Epithelial cell of esophagus (primary cell): Measurements from ENCODE around the gene FNTB.

Experiments
- DNase-seq: peaks from one replicate; pipeline ENCODE4 v3.0.0; 2010; ENCODE audit warnings: low read depth
- H3K4me3 ChIP-seq: 2 replicates; pipeline ENCODE4 v1.5.1; 2011; ENCODE audit warnings: mild to moderate bottlenecking, low read length, control low read depth
- TF ChIP-seq, protein P1 (sequence below): IDR thresholded peaks from 2 replicates; pipeline ENCODE4 v1.5.1; 2011; ENCODE audit warnings: low read depth, mild to moderate bottlenecking, low read length, control low read depth, inconsistent platforms; ENCODE audit not compliant: insufficient read depth; ENCODE audit errors: missing control alignments

Gene FNTB

GRCh38 chr14:64942531-64943111 is 44.1 kb upstream of the FNTB start, which contains the start of gene GPX2:
Gene GPX2, minus strand, starts transcription at chr14:64942745. Its CDS starts 19 bp downstream, at chr14:64942726.
- DNase-seq: peak; percentile 89
- H3K4me3 ChIP-seq: no peak within 1 kb of the TSS
- TF ChIP-seq, protein P1, sequence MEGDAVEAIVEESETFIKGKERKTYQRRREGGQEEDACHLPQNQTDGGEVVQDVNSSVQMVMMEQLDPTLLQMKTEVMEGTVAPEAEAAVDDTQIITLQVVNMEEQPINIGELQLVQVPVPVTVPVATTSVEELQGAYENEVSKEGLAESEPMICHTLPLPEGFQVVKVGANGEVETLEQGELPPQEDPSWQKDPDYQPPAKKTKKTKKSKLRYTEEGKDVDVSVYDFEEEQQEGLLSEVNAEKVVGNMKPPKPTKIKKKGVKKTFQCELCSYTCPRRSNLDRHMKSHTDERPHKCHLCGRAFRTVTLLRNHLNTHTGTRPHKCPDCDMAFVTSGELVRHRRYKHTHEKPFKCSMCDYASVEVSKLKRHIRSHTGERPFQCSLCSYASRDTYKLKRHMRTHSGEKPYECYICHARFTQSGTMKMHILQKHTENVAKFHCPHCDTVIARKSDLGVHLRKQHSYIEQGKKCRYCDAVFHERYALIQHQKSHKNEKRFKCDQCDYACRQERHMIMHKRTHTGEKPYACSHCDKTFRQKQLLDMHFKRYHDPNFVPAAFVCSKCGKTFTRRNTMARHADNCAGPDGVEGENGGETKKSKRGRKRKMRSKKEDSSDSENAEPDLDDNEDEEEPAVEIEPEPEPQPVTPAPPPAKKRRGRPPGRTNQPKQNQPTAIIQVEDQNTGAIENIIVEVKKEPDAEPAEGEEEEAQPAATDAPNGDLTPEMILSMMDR: no peak

DNA sequence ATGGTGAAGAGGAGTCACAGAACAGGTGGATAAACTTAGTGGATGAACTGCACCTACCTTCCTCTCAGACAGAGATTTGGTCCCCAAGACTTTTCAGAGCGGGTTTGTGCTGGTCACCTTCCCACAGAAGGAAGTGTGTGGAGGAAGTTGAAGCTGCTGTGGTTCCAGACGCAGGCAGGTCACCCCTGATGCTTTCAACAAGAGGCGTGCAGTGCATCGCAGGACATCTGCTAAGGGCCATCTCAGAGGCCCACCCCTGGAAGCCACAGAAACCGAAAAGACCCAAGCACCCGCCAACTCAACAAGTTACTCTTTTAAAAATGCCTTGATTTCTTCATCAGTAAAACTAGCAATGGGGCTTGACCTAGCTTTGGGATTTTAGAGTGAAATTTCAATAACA is 43.1 kb upstream of the FNTB start:
- TF ChIP-seq, protein P1: no peak
- DNase-seq: no peak
- H3K4me3 ChIP-seq: no peak overlapping the region

DNA sequence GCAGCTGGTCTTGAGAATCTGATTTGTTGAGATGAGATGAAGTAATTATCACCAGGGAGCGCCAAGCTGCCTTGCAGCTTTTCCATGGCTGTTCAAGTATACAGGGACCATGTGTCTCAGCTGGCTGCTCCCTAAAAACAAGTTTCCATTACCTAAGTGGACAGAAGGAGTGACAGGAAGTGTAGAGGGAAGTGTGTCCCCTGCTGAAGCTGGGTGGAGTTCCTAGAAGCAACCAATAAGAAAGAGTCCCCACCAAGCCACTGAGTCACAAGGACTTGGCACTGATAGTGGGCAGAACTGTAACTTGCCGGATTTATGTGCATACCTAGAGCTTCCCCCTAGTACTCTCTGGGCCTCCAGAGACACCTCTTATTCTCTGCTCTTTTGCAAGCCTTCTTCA is 42.7 kb upstream of the FNTB start:
- no peak for DNase-seq
- H3K4me3 ChIP-seq: no peak overlapping the region
- TF ChIP-seq, protein P1: no peak

GRCh38 chr14:64944861-64945260 is 41.8 kb upstream of the FNTB start:
- no peak for DNase-seq
- TF ChIP-seq, protein P1: no peak
- H3K4me3 ChIP-seq: no peak overlapping the region

- no peak for DNase-seq
- TF ChIP-seq, protein P1: no peak
- H3K4me3 ChIP-seq: no peak overlapping the region
These were observed 41.1 kb upstream of the FNTB start for GRCh38 chr14:64945431-64946178.

GRCh38 chr14:64946310-64947045 is 40.2 kb upstream of the FNTB start:
- no peak overlapping the region for H3K4me3 ChIP-seq
- TF ChIP-seq, protein P1: no peak
- no peak for DNase-seq
